Caco-2 (cell line): ENCODE results near the gene TRIML2. TPM values are rescaled to one million over a fixed set of nuclear protein-coding genes. Genes with fewer than 3 reads are reported as not detected.

ENCODE experiments used
- BruUV-seq: library from RNA; stranded (reverse); fragments of 400-500 nt; replicated peaks from 2 replicates; lab custom pipeline; 2021; lab: Mats Ljungman, UMichigan
- CTCF ChIA-PET: fragments of 300-600 bp; sonication (Branson Sonifier 250); formaldehyde crosslinking; loops from one replicate; lab custom pipeline; 2022; ENCODE audit warnings: antibody characterized with exemption; lab: Charles Lee
- POLR2A ChIA-PET: fragments of 300-600 bp; sonication (Branson Sonifier 250); formaldehyde crosslinking; loops from one replicate; lab custom pipeline; 2022; ENCODE audit warnings: antibody characterized with exemption; lab: Charles Lee
- DNase-seq, 2 experiments: peaks; one replicate each; pipeline versions ENCODE4 v3.0.0 to v3.0.0-alpha.2; 2020 to 2022
- H3K27me3 ChIP-seq: replicated peaks from 2 replicates; pipeline ENCODE4 v1.6.0; 2011; ENCODE audit warnings: low read length; ENCODE audit not compliant: control insufficient read depth, insufficient read depth
- H3K36me3 ChIP-seq: 2 replicates; pipeline ENCODE4 v1.5.1; 2011; ENCODE audit warnings: low read length; ENCODE audit not compliant: control insufficient read depth, insufficient read depth
- H3K4me1 ChIP-seq: fragments of 250-450 bp; sonication (Bioruptor Pico); 2 replicates; pipeline ENCODE4 v1.5.1; 2020; ENCODE audit warnings: mild to moderate bottlenecking
- H3K4me3 ChIP-seq: 2 replicates; pipeline ENCODE4 v1.5.1; 2011; ENCODE audit warnings: low read depth, mild to moderate bottlenecking, control low read depth, low read length
- H3K9me3 ChIP-seq: fragments of 250-450 bp; sonication (Bioruptor Pico); 2 replicates; pipeline ENCODE4 v1.5.1; 2020; ENCODE audit warnings: mild to moderate bottlenecking, moderate library complexity
- H3K27ac Mint-ChIP-seq: one replicate; pipeline ENCODE4 v1.8.0; 2022; ENCODE audit warnings: mixed read lengths; ENCODE audit not compliant: unreplicated experiment
- H3K27me3 Mint-ChIP-seq: one replicate; pipeline ENCODE4 v1.8.0; 2022; ENCODE audit warnings: mixed read lengths; ENCODE audit not compliant: insufficient read depth, unreplicated experiment
- H3K36me3 Mint-ChIP-seq: one replicate; pipeline ENCODE4 v1.8.0; 2022; ENCODE audit warnings: mild to moderate bottlenecking, mixed read lengths; ENCODE audit not compliant: insufficient read depth, unreplicated experiment
- H3K4me1 Mint-ChIP-seq: one replicate; pipeline ENCODE4 v1.8.0; 2022; ENCODE audit warnings: low read depth, mixed read lengths; ENCODE audit not compliant: unreplicated experiment
- H3K4me3 Mint-ChIP-seq: one replicate; pipeline ENCODE4 v1.8.0; 2022; ENCODE audit warnings: mild to moderate bottlenecking, moderate library complexity, mixed read lengths; ENCODE audit not compliant: unreplicated experiment
- H3K9me3 Mint-ChIP-seq: one replicate; pipeline ENCODE4 v1.8.0; 2022; ENCODE audit warnings: mixed read lengths; ENCODE audit not compliant: unreplicated experiment
- CTCF ChIP-seq, 2 experiments: fragments of 200-600 bp in 1 of 2; IDR thresholded peaks; 1 replicate in 1 of 2; 2 replicates in 1 of 2; pipeline versions ENCODE4 v1.5.1 to v1.8.0; 2011 to 2022; ENCODE audit warnings: antibody characterized with exemption in 1 of 2, control low read depth in 1 of 2, inconsistent platforms in 1 of 2, low read depth in 1 of 2, low read length in 1 of 2, mild to moderate bottlenecking in 1 of 2, moderate library complexity in 1 of 2; ENCODE audit not compliant: insufficient read depth in 1 of 2, severe bottlenecking in 1 of 2, unreplicated experiment in 1 of 2
- intact Hi-C: fragments of 100-400 bp; cut with micrococcal nuclease; formaldehyde crosslinking; loops from one replicate; pipeline ENCODE4 v1.10.0; 2022; ENCODE audit not compliant: unreplicated experiment
- total RNA-seq: library from RNA; stranded (reverse); gene quantifications from 2 replicates; pipeline ENCODE4 v1.2.3, GENCODE V29; 2022

Gene TRIML2
- total RNA-seq, 1 experiment from 2014 or later, result 2.2 TPM

GRCh38 chr4:188146618-188147017, 37.2 kb upstream of the TRIML2 start:
- CTCF ChIA-PET, result no interaction called here

GRCh38 chr4:188145601-188146000, 36.2 kb upstream of the TRIML2 start:
- 0 out of 2 replicates have a peak, but pooled peaks cover 10% of the 10 kb centered on the region for H3K4me1 ChIP-seq
- no peak overlapping the region for H3K27ac Mint-ChIP-seq
- POLR2A ChIA-PET, result no interaction called here
- no peak for TF ChIP-seq CTCF (IDR thresholded peaks at IDR 0.05; ENCODE audit: insufficient read depth in 1 of 2, low read depth in 1 of 2, low read length in 1 of 2, severe bottlenecking in 1 of 2, unreplicated experiment in 1 of 2)
- no peaks in the 10 kb centered on the region for H3K27me3 Mint-ChIP-seq
- H3K4me3 ChIP-seq, result no peak overlapping the region
- CTCF ChIA-PET, result no interaction called here
- no peak for DNase-seq
- peaks cover 4% of the 10 kb centered on the region for H3K4me1 Mint-ChIP-seq
- no peaks in the 10 kb centered on the region for H3K9me3 ChIP-seq
- no TSS peak for BruUV-seq
- no peaks in the 10 kb centered on the region for H3K9me3 Mint-ChIP-seq
- no peaks in the 10 kb centered on the region for H3K36me3 ChIP-seq
- no peaks in the 10 kb centered on the region for H3K27me3 ChIP-seq
- no peak overlapping the region for H3K4me3 Mint-ChIP-seq
- intact Hi-C loops, result no loop called here
- H3K36me3 Mint-ChIP-seq, result no peaks in the 10 kb centered on the region

More at GRCh38 chr4:188146618-188147017, 37.2 kb upstream of the TRIML2 start:
- H3K9me3 Mint-ChIP-seq, result no peaks in the 10 kb centered on the region
- TF ChIP-seq CTCF (IDR thresholded peaks at IDR 0.05; ENCODE audit: insufficient read depth in 1 of 2, low read depth in 1 of 2, low read length in 1 of 2, severe bottlenecking in 1 of 2, unreplicated experiment in 1 of 2), result no peak
- no peaks in the 10 kb centered on the region for H3K36me3 Mint-ChIP-seq
- BruUV-seq, result no TSS peak
- no peak overlapping the region for H3K4me3 Mint-ChIP-seq
- intact Hi-C loops, result no loop called here
- H3K27ac Mint-ChIP-seq, result no peak overlapping the region
- Histone ChIP-seq H3K4me1 (0 out of 2 replicates have a peak, but pooled peaks cover 10% of the 10 kb centered on the region), H3K4me3 (no peak overlapping the region), H3K9me3 (no peaks in the 10 kb centered on the region), H3K27me3 (no peaks in the 10 kb centered on the region), H3K36me3 (no peaks in the 10 kb centered on the region)
- DNase-seq, result no peak
- POLR2A ChIA-PET, result no interaction called here
- no peaks in the 10 kb centered on the region for H3K27me3 Mint-ChIP-seq
- H3K4me1 Mint-ChIP-seq, result peaks cover 4% of the 10 kb centered on the region

- Histone ChIP-seq H3K27me3 (no peaks in the 10 kb centered on the region), H3K4me1 (0 out of 2 replicates have a peak, but pooled peaks cover 10% of the 10 kb centered on the region), H3K36me3 (no peaks in the 10 kb centered on the region), H3K4me3 (no peak overlapping the region), H3K9me3 (no peaks in the 10 kb centered on the region)
- POLR2A ChIA-PET, result no interaction called here
- H3K4me1 Mint-ChIP-seq, result peaks cover 4% of the 10 kb centered on the region
- no peak for DNase-seq
- H3K27ac Mint-ChIP-seq, result no peak overlapping the region
- intact Hi-C loops, result no loop called here
- H3K36me3 Mint-ChIP-seq, result no peaks in the 10 kb centered on the region
- no peak for TF ChIP-seq CTCF (IDR thresholded peaks at IDR 0.05; ENCODE audit: insufficient read depth in 1 of 2, low read depth in 1 of 2, low read length in 1 of 2, severe bottlenecking in 1 of 2, unreplicated experiment in 1 of 2)
- CTCF ChIA-PET, result no interaction called here
- H3K27me3 Mint-ChIP-seq, result no peaks in the 10 kb centered on the region
- H3K4me3 Mint-ChIP-seq, result peak overlapping the region; percentile 20
- no peaks in the 10 kb centered on the region for H3K9me3 Mint-ChIP-seq
- BruUV-seq, result no TSS peak
Measured at GRCh38 chr4:188143731-188144130, 34.3 kb upstream of the TRIML2 start.
